ENCODE results near the gene ELAVL3. TPM values are rescaled to one million over a fixed set of nuclear protein-coding genes. Genes with fewer than 3 reads are reported as not detected.
"Not testable (repeated sequence)": the region's sequence is repeated elsewhere in the genome, so short reads cannot be mapped to it uniquely, and the experiment has no call there.

Gene ELAVL3
- total RNA-seq, 1 donor from 2014 or later, result not detected

DNA sequence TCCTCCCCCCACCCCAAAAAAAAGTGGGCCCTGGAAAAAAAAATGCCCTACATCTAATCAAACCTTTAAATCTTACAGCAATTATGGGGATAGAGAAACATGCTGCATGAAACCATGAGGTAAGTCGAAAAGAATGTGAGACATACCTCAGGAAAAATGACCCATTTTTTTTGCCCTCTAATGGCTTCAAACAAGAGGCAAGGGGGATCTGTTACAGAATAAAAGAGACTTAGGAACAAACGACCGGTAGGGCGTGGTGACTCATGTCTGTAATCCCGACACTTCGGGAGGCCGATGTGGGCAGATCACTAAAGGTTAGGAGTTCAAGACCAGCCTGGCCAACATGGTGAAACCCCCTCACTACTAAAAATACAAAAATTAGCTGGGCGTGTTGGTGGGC, 70.2 kb downstream of the ELAVL3 start:
- DNase-seq (ENCODE audit: low spot score), result no peak

DNA sequence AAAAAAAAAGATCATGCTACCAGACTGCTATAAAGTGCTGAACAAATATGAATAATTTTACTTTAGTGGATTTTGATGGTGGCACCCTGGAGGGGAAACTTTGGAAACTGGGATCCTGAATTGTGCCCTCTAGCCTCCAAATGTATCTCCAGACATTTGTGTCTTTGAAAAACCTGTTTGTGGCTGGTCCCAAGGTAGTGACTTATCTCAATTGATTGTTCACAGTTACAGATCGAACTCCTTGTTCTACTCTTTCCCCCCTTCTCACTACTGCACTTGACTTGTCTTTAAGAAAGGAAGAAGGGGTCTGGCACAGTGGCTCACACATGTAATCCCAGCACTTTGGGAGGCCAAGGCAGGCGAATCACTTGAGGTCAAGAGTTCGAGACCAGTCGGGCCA, 72.3 kb downstream of the ELAVL3 start:
- DNase-seq (ENCODE audit: low spot score), result no peak

DNA sequence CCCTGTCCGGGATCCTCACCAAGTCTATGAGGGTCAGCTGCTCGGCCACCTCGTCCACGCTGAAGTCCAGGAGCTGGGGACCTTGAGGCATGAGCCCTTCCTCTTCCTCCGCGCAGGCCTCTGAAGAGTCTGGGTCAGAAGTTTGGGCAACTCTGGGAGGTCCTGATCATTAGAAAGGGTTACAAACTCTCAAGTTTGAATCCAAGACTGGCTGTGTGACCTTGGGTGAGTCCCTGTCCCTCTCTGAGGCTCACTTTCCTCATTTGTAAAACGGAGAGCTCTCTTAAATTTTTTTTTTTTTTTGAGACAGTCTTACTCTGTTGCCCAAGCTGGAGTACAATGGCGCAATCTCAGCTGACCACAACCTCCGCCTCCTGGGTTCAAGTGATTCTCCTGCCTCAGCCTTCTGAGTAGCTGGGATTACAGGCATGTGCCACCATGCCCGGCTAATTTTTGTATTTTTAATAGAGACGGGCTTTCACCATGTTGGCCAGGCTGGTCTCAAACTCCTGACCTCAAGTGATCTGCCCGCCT, 74.1 kb downstream of the ELAVL3 start:
- not testable (repeated sequence) for DNase-seq (ENCODE audit: low spot score)

DNA sequence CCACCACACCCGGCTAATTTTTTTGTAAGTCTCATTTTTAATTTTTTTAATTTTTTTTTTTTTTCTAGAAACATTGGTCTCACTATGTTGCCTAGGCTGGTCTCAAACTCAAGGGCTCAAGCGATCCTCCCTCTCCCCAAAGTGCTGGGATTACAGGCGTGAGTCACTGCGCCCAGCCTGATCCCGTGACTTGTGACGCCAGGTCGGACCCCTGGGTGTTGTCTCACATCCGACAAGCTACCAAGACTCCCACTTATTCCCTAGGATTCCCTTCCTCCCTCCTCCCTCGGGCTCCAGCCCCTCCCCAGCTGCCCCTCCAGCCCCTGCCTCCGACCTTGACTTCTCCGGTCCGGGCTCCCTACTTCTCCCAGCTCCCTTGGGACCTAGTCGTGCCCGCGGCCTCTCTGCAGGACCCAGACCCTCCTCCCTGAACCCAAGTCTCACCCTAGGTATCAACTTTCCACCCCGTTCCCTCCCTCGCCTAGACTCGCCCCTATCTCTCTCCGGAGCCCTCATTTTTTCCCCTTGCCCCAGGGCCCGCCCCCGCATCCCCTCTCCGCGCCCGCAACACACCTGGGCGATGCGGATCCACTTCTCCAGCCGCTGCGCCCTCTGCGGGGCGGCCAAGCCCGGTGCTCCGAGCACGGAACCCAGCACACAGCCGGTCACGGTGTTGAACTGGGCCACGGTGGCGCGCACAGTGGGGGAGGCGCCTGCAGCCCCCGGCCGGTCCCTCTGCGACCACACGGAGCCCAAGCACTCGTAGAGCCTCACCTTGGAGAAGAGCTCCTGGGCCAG, 74.8 kb downstream of the ELAVL3 start:
- no peak for DNase-seq (ENCODE audit: low spot score)

DNA sequence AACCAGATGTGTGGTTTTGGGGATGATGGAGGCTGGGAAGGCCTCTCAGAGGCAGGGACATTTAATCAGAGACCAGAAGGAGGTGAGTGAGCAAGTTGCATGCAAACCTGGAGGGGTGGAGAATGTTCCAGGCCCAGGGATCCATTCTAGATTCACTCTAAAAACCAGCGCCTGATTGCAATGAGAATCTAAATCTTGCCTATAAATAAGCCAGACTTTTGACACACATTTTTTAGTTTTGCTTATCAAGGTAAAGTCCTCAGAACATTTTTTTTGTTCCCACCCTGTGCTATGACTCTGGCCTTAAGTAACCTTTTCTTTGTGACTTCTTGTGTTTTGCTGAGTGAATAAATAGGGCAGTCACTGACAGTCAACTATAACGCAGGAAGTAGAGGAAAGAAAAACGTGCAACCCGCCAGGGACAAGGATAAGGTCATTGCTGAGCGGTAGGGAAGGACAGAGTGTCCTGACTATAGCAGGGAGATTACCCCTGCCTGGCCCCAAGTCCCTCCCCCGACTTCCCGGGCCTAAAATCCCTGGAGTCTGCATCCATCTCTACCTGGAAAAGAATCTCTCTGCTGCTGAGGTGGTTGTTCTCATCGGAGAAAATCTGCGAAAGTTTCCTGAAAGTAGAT, 76.1 kb downstream of the ELAVL3 start:
- DNase-seq (ENCODE audit: low spot score), result no peak

DNA sequence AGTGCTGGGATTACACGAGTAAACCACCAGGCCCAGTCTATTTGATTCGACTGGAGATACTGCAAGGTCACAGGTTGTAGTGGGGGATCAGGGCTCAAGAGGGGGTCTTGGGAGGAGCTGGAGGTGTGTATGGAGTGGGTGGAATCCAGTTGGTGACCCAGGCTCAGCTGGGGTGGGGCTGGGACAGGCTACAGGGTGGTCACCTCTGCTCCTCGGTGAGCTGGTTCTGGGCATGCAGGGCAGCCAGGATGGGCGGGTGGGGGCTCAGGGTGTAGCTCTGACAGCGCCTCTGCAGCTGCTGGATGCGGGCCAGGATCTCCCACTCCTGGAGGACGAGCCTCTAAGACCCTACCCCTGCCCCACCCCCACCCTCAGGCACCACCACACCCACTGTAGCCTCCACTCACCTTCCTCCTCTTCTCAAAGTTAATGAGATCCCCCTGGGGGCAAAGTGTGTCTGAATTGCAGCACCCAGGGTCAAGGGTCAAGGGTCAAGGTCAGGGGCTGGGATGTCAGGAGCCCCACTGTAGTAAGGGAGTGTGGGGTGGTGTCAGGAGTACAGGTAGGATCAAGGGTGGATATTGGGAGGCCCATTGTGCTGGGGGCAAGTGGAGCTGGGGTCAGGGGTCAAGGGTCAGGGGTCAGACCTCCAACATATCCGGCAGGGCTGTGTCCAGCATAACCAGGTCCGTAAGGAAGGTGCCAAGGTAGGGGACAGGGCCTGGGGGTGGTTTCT, 78.9 kb downstream of the ELAVL3 start:
- DNase-seq (ENCODE audit: low spot score), result no peak

Small RNA genes within 50 kb of the gene (microRNA-seq; reads per million reads assigned to microRNA genes)
- not detected for gene MIR7974 (ENCODE audit: borderline number of aligned reads)

Other genes with a start within 250 kb of the ELAVL3 start
- gene ANGPTL8, start 241.4 kb downstream of the ELAVL3 start, total RNA-seq, result 4.5 TPM
- 119 TPM for gene DOCK6, start 218.5 kb downstream of the ELAVL3 start, total RNA-seq
- gene TSPAN16, start 184.9 kb downstream of the ELAVL3 start, total RNA-seq, result not detected
- 21.7 TPM for gene RAB3D, start 141.4 kb downstream of the ELAVL3 start, total RNA-seq
- gene TMEM205, start 134.8 kb downstream of the ELAVL3 start, total RNA-seq, result 54.3 TPM
- 16.4 TPM for gene CCDC159, start 134.5 kb downstream of the ELAVL3 start, total RNA-seq
- gene PLPPR2, start 125.6 kb downstream of the ELAVL3 start, total RNA-seq, result 26.0 TPM
- 1.2 TPM for gene SWSAP1, start 106.4 kb downstream of the ELAVL3 start, total RNA-seq
- 9.6 TPM for gene EPOR, start 96.7 kb downstream of the ELAVL3 start, total RNA-seq
- gene RGL3, start 61.7 kb downstream of the ELAVL3 start, total RNA-seq, result 18.8 TPM
- 0.35 TPM for gene ODAD3, start 45.9 kb downstream of the ELAVL3 start, total RNA-seq
- 199 TPM for gene PRKCSH, start 45.4 kb downstream of the ELAVL3 start, total RNA-seq
- 8.6 TPM for gene ZNF653, start 24.8 kb upstream of the ELAVL3 start, total RNA-seq
- 28.4 TPM for gene ECSIT, start 48.1 kb upstream of the ELAVL3 start, total RNA-seq
- 21.8 TPM for gene CNN1, start 57.8 kb upstream of the ELAVL3 start, total RNA-seq
- 35.0 TPM for gene ELOF1, start 78.2 kb upstream of the ELAVL3 start, total RNA-seq
- 35.0 TPM for gene ACP5, start 96.6 kb upstream of the ELAVL3 start, total RNA-seq
- gene ZNF627, start 116.4 kb upstream of the ELAVL3 start, total RNA-seq, result 5.4 TPM